ENCODE data around the gene AKAP1.

GRCh38 chr17:57136355-57136754 is 51.3 kb downstream of the AKAP1 start:
- TF ChIP-seq, protein P1, sequence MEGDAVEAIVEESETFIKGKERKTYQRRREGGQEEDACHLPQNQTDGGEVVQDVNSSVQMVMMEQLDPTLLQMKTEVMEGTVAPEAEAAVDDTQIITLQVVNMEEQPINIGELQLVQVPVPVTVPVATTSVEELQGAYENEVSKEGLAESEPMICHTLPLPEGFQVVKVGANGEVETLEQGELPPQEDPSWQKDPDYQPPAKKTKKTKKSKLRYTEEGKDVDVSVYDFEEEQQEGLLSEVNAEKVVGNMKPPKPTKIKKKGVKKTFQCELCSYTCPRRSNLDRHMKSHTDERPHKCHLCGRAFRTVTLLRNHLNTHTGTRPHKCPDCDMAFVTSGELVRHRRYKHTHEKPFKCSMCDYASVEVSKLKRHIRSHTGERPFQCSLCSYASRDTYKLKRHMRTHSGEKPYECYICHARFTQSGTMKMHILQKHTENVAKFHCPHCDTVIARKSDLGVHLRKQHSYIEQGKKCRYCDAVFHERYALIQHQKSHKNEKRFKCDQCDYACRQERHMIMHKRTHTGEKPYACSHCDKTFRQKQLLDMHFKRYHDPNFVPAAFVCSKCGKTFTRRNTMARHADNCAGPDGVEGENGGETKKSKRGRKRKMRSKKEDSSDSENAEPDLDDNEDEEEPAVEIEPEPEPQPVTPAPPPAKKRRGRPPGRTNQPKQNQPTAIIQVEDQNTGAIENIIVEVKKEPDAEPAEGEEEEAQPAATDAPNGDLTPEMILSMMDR (conservative IDR thresholded peaks at IDR 0.05 in 1 of 2, IDR thresholded peaks at IDR 0.05 in 1 of 2; ENCODE audit: low read depth in 1 of 2, low read length in 2 of 2), result no peak
- no peak for TF ChIP-seq EZH2 (IDR thresholded peaks at IDR 0.05; ENCODE audit: low read length, missing control alignments)
